Neural cell (in vitro differentiated cells): Measurements from ENCODE around the gene CETP. TPM values are rescaled to one million over a fixed set of nuclear protein-coding genes. Genes with fewer than 3 reads are reported as not detected.

Source experiments
- H2AFZ ChIP-seq: fragments of 200-600, 300-800 bp; sonication (generic), shearing (Covaris generic); 2 replicates; pipeline ENCODE4 v1.6.0; 2014; ENCODE audit warnings: low read depth, mild to moderate bottlenecking, antibody characterized with exemption, low read length, moderate library complexity
- H3F3A ChIP-seq: fragments of 200-600 bp; shearing (Covaris generic); 2 replicates; pipeline ENCODE4 v1.6.1; 2016; ENCODE audit warnings: mild to moderate bottlenecking, moderate library complexity, mixed read lengths, antibody characterized with exemption, low read length; ENCODE audit not compliant: insufficient read depth, poor library complexity, severe bottlenecking
- H3K27ac ChIP-seq: fragments of 200-600, 300-800 bp; sonication (generic), shearing (Covaris generic); 2 replicates; pipeline ENCODE4 v1.5.1; 2014; ENCODE audit warnings: mild to moderate bottlenecking, low read length, moderate library complexity
- H3K27me3 ChIP-seq: fragments of 300-800, 200-600 bp; sonication (generic), shearing (Covaris generic); 2 replicates; pipeline ENCODE4 v1.6.0; 2014; ENCODE audit warnings: mild to moderate bottlenecking, low read depth, low read length, moderate library complexity; ENCODE audit not compliant: insufficient read depth
- H3K36me3 ChIP-seq: fragments of 300-800, 200-600 bp; sonication (generic), shearing (Covaris generic); 2 replicates; pipeline ENCODE4 v1.5.1; 2014; ENCODE audit warnings: mild to moderate bottlenecking, antibody characterized with exemption, low read length, moderate library complexity; ENCODE audit not compliant: insufficient read depth
- H3K4me2 ChIP-seq: fragments of 300-800, 200-600 bp; sonication (generic), shearing (Covaris generic); 2 replicates; pipeline ENCODE4 v1.6.0; 2014; ENCODE audit warnings: mild to moderate bottlenecking, low read length
- H3K4me3 ChIP-seq: fragments of 300-800, 200-600 bp; sonication (generic), shearing (Covaris generic); 2 replicates; pipeline ENCODE4 v1.5.1; 2014; ENCODE audit warnings: mild to moderate bottlenecking, low read length, moderate library complexity
- H3K79me2 ChIP-seq: fragments of 200-600 bp; shearing (Covaris generic); replicated peaks from 2 replicates; pipeline ENCODE4 v1.6.0; 2014; ENCODE audit warnings: mild to moderate bottlenecking, low read length, moderate library complexity; ENCODE audit not compliant: insufficient read depth
- H3K9ac ChIP-seq: fragments of 300-800, 200-600 bp; sonication (generic), shearing (Covaris generic); 2 replicates; pipeline ENCODE4 v1.6.1; 2016; ENCODE audit warnings: mild to moderate bottlenecking, low read length, mixed read lengths
- H3K9me2 ChIP-seq: fragments of 200-600 bp; shearing (Covaris generic); 2 replicates; pipeline ENCODE4 v1.6.1; 2016; ENCODE audit warnings: mild to moderate bottlenecking, low read length, mixed read lengths; ENCODE audit not compliant: insufficient read depth
- H3K9me3 ChIP-seq: fragments of 200-600, 300-800 bp; sonication (generic), shearing (Covaris generic); 2 replicates; pipeline ENCODE4 v1.6.1; 2016; ENCODE audit warnings: mild to moderate bottlenecking, mixed run types, low read length, moderate library complexity, mixed read lengths
- H4K20me1 ChIP-seq: fragments of 200-600 bp; shearing (Covaris generic); 2 replicates; pipeline ENCODE4 v1.6.1; 2016; ENCODE audit warnings: mild to moderate bottlenecking, mixed run types; ENCODE audit not compliant: insufficient read depth
- EP300 ChIP-seq: fragments of 450-650 bp; conservative IDR thresholded peaks from 2 replicates; pipeline ENCODE4 v1.6.1; 2014; ENCODE audit warnings: antibody characterized with exemption, mild to moderate bottlenecking, moderate library complexity; ENCODE audit not compliant: poor library complexity, severe bottlenecking
- EZH2 ChIP-seq: fragments of 200-600, 300-800 bp; shearing (Covaris generic), sonication (generic); IDR thresholded peaks from 2 replicates; pipeline ENCODE4 v1.6.1; 2014; ENCODE audit warnings: antibody characterized with exemption, low read length, borderline replicate concordance, mild to moderate bottlenecking; ENCODE audit not compliant: insufficient read depth, poor library complexity, severe bottlenecking
- MXI1 ChIP-seq: fragments of 450-650 bp; conservative IDR thresholded peaks from 2 replicates; pipeline ENCODE4 v1.6.1; 2014; ENCODE audit warnings: antibody characterized with exemption, mild to moderate bottlenecking; ENCODE audit not compliant: poor library complexity, severe bottlenecking
- POLR2AphosphoS5 ChIP-seq: IDR thresholded peaks from 2 replicates; pipeline ENCODE4 v1.6.1; 2012
- RAD21 ChIP-seq: fragments of 450-650 bp; conservative IDR thresholded peaks from 2 replicates; pipeline ENCODE4 v1.6.1; 2014; ENCODE audit warnings: antibody characterized with exemption, mild to moderate bottlenecking, moderate library complexity
- SMC3 ChIP-seq: fragments of 450-650 bp; conservative IDR thresholded peaks from 2 replicates; pipeline ENCODE4 v1.6.1; 2014; ENCODE audit warnings: antibody characterized with exemption, mild to moderate bottlenecking, moderate library complexity; ENCODE audit not compliant: poor library complexity
- TAF1 ChIP-seq: IDR thresholded peaks from 2 replicates; pipeline ENCODE4 v1.6.1; 2012; ENCODE audit warnings: low read depth
- polyA plus RNA-seq: library from polyadenylated mRNA; depleted of rRNA; stranded (reverse); fragments of >200 nt; gene quantifications from 2 replicates; pipeline ENCODE4 v1.2.3, GENCODE V29; 2014
- TF ChIP-seq, protein P1 (sequence below): IDR thresholded peaks from 2 replicates; pipeline ENCODE4 v1.6.1; 2012; ENCODE audit warnings: borderline replicate concordance
- TF ChIP-seq, protein P2 (sequence below): fragments of 450-650 bp; IDR thresholded peaks from 2 replicates; pipeline ENCODE4 v1.5.1; 2014; ENCODE audit warnings: antibody characterized with exemption, mild to moderate bottlenecking, moderate library complexity; ENCODE audit not compliant: poor library complexity, severe bottlenecking

Gene CETP
- polyA plus RNA-seq, 1 donor from 2014 or later: not detected

DNA sequence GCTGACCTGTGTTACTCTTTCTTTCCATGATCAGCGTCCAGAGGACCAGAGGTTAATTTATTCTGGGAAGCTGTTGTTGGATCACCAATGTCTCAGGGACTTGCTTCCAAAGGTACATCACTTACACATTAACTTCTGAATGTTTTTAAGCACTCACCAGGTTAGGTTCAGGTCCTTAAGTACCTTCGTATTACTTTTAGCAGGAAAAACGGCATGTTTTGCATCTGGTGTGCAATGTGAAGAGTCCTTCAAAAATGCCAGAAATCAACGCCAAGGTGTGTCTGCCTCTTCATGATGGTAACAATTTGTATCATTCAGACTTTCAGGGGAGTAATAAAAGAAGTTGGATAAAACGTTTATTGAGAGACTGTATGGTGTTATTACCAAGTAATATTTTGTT lies 26.5 kb upstream of the CETP start:
- peaks cover 4% of the 10 kb centered on the region for H3K36me3 ChIP-seq
- no peaks in the 10 kb centered on the region for H4K20me1 ChIP-seq
- no peak overlapping the region for H3K4me2 ChIP-seq
- H3K9ac ChIP-seq: no peak overlapping the region
- peak overlapping the region; percentile 42 for H3K4me3 ChIP-seq
- no peaks in the 10 kb centered on the region for H3K9me3 ChIP-seq
- H3F3A ChIP-seq: no peaks in the 10 kb centered on the region
- no peaks in the 10 kb centered on the region for H3K27me3 ChIP-seq
- H3K79me2 ChIP-seq: peaks cover 24% of the 10 kb centered on the region
- no peaks in the 10 kb centered on the region for H3K9me2 ChIP-seq
- no peak overlapping the region for H3K27ac ChIP-seq
- TF ChIP-seq RAD21 (no peak), EP300 (no peak), POLR2AphosphoS5 (no peak), EZH2 (no peak), MXI1 (no peak), TAF1 (no peak), SMC3 (no peak)
- TF ChIP-seq, protein P1, sequence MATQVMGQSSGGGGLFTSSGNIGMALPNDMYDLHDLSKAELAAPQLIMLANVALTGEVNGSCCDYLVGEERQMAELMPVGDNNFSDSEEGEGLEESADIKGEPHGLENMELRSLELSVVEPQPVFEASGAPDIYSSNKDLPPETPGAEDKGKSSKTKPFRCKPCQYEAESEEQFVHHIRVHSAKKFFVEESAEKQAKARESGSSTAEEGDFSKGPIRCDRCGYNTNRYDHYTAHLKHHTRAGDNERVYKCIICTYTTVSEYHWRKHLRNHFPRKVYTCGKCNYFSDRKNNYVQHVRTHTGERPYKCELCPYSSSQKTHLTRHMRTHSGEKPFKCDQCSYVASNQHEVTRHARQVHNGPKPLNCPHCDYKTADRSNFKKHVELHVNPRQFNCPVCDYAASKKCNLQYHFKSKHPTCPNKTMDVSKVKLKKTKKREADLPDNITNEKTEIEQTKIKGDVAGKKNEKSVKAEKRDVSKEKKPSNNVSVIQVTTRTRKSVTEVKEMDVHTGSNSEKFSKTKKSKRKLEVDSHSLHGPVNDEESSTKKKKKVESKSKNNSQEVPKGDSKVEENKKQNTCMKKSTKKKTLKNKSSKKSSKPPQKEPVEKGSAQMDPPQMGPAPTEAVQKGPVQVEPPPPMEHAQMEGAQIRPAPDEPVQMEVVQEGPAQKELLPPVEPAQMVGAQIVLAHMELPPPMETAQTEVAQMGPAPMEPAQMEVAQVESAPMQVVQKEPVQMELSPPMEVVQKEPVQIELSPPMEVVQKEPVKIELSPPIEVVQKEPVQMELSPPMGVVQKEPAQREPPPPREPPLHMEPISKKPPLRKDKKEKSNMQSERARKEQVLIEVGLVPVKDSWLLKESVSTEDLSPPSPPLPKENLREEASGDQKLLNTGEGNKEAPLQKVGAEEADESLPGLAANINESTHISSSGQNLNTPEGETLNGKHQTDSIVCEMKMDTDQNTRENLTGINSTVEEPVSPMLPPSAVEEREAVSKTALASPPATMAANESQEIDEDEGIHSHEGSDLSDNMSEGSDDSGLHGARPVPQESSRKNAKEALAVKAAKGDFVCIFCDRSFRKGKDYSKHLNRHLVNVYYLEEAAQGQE: no peak
- TF ChIP-seq, protein P2, sequence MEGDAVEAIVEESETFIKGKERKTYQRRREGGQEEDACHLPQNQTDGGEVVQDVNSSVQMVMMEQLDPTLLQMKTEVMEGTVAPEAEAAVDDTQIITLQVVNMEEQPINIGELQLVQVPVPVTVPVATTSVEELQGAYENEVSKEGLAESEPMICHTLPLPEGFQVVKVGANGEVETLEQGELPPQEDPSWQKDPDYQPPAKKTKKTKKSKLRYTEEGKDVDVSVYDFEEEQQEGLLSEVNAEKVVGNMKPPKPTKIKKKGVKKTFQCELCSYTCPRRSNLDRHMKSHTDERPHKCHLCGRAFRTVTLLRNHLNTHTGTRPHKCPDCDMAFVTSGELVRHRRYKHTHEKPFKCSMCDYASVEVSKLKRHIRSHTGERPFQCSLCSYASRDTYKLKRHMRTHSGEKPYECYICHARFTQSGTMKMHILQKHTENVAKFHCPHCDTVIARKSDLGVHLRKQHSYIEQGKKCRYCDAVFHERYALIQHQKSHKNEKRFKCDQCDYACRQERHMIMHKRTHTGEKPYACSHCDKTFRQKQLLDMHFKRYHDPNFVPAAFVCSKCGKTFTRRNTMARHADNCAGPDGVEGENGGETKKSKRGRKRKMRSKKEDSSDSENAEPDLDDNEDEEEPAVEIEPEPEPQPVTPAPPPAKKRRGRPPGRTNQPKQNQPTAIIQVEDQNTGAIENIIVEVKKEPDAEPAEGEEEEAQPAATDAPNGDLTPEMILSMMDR: no peak
- H2AFZ ChIP-seq: no peak overlapping the region

DNA sequence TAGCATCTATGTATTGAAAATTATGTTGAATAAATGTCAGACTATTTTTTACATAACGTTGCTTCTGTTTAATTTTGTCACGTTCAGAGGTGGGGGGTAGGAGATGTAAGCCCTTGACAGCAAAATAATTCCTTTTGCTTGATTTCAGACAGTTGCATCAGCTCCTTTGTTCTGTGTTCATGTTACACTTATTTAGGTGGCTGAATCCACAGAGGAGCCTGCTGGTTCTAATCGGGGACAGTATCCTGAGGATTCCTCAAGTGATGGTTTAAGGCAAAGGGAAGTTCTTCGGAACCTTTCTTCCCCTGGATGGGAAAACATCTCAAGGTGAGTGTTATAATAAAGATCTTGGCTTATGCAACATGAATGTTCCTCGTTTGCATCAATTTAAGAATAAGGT lies 25.3 kb upstream of the CETP start:
- H2AFZ ChIP-seq: no peak overlapping the region
- no peaks in the 10 kb centered on the region for H4K20me1 ChIP-seq
- H3F3A ChIP-seq: no peaks in the 10 kb centered on the region
- H3K27me3 ChIP-seq: no peaks in the 10 kb centered on the region
- H3K27ac ChIP-seq: no peak overlapping the region
- H3K4me3 ChIP-seq: peak overlapping the region; percentile 26
- TF ChIP-seq, protein P2: no peak
- TF ChIP-seq SMC3: no peak
- TF ChIP-seq POLR2AphosphoS5: no peak
- no peak for TF ChIP-seq EZH2
- no peak for TF ChIP-seq RAD21
- TF ChIP-seq, protein P1: no peak
- no peak for TF ChIP-seq EP300
- TF ChIP-seq TAF1: no peak
- no peak for TF ChIP-seq MXI1
- H3K4me2 ChIP-seq: peak overlapping the region; percentile 12
- no peaks in the 10 kb centered on the region for H3K9me3 ChIP-seq
- peaks cover 4% of the 10 kb centered on the region for H3K36me3 ChIP-seq
- peak overlapping the region; percentile 6 for H3K9ac ChIP-seq
- H3K79me2 ChIP-seq: peaks cover 24% of the 10 kb centered on the region
- H3K9me2 ChIP-seq: no peaks in the 10 kb centered on the region
